Astrocyte of the spinal cord (primary cell): Measurements from ENCODE around the gene THY1.

Source experiments
- DNase-seq: peaks from one replicate; pipeline ENCODE4 v3.0.0; 2011; ENCODE audit warnings: low read depth, low spot score
- H3K4me3 ChIP-seq: 2 replicates; pipeline ENCODE4 v1.5.1; 2011; ENCODE audit warnings: low read depth, mild to moderate bottlenecking, low read length, moderate library complexity
- CTCF ChIP-seq: IDR thresholded peaks from 2 replicates; pipeline ENCODE4 v1.5.1; 2012; ENCODE audit warnings: low read depth, mild to moderate bottlenecking, low read length, inconsistent platforms
- in situ Hi-C: cut with HindIII; loops from 2 replicates; pipeline ENCODE4 v1.10.0; 2017; ENCODE audit warnings: low sequenced_read_pairs

Gene THY1

DNA sequence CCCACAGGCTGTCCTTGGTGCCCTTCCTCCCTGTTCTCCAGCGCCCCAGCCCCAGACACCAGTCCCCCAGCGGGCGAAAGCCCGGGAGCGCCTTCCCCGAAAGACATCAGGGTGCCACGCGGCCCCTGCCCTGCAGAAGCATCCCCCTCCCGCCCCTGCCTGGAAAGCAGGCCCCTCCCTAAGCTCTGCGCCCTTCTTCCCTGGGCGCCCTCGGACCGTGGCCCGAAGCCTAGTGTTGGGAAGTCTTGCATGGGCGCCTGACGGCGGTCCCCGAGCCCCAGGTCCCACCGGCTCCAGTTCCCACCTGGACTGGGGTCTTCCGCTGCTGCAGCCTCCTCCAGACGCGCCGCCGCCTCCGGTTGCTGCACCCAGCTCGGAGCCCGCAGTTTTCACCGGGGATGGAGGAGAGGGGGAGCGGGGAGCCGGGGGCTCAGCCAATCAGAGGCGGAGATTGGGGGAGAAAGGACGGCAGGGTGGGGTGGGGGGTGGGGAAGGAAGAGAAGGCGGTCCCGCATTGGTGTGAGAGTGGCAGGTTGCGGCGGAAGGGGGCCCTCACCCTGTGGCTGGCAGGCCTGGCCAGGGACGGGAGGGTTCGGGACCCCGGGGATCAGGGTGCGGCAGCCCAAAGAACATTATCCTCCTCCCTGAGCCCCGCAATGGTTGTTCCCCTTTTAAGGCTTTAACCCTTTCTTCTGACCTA lies at the start of gene THY1:
TSS of gene THY1 (minus strand) at position 364 of the 700 bp plus-strand sequence. CDS start 2,267 bp downstream, outside the sequence.
- no peak for TF ChIP-seq CTCF
- peak; percentile 39 for DNase-seq
- H3K4me3 ChIP-seq = peak within 1 kb of the TSS; percentile 67
- in situ Hi-C loops = no loop called here

DNA sequence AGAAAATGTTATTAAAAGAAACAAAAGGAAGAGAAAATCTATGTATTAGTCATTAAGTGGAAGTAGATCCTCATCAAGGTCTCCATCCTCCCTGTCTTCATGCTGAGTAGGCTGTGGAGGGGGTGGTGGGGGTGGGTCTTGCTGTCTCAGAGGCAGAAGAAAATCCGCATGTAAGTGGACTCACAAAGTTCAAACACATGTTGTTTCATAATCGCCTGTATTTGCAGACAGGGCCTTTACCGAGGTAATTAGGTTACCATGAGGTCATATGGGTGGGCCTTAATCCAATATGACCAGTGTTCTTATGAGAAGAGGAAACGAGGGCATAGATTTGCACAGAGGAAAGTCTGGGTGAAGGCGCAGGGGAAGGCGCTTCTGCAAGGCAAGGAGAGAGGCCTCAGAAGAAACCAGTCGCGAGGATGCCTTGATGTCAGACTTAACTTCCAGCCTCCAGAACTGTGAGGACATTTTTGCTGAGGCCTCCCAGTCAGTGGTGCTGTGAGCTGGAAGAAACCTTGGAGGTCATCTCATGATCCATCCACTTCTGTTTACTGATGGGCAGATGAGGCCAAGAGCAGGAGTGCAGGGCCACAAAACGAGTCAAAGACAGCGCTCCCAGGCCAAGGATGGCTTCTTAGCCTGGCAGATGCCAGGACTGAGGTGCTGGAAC lies 49.3 kb upstream of the THY1 start:
- peak; percentile 15 for DNase-seq
- no peak overlapping the region for H3K4me3 ChIP-seq
- in situ Hi-C loops = no loop called here
- TF ChIP-seq CTCF = no peak

DNA sequence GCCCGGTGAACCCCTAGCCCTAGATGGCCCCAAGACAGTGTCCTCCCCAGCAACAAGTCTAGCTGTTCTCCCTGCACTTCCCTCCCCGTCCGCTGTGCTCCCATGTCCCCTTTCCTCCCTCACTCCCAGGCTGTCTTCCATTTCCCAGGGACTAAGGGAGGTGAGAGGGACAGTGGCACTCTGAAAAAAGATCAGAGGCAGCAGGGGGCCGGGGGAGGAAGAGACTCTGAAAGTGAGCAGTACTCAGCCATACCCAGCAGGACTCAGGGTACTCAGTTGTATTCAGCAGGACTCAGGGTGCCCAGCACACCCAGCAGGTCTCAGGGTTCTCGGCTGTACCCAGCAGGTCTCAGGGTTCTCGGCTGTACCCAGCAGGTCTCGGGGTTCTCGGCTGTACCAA lies 48.4 kb upstream of the THY1 start:
- DNase-seq = no peak
- no peak overlapping the region for H3K4me3 ChIP-seq
- in situ Hi-C loops = no loop called here
- no peak for TF ChIP-seq CTCF

DNA sequence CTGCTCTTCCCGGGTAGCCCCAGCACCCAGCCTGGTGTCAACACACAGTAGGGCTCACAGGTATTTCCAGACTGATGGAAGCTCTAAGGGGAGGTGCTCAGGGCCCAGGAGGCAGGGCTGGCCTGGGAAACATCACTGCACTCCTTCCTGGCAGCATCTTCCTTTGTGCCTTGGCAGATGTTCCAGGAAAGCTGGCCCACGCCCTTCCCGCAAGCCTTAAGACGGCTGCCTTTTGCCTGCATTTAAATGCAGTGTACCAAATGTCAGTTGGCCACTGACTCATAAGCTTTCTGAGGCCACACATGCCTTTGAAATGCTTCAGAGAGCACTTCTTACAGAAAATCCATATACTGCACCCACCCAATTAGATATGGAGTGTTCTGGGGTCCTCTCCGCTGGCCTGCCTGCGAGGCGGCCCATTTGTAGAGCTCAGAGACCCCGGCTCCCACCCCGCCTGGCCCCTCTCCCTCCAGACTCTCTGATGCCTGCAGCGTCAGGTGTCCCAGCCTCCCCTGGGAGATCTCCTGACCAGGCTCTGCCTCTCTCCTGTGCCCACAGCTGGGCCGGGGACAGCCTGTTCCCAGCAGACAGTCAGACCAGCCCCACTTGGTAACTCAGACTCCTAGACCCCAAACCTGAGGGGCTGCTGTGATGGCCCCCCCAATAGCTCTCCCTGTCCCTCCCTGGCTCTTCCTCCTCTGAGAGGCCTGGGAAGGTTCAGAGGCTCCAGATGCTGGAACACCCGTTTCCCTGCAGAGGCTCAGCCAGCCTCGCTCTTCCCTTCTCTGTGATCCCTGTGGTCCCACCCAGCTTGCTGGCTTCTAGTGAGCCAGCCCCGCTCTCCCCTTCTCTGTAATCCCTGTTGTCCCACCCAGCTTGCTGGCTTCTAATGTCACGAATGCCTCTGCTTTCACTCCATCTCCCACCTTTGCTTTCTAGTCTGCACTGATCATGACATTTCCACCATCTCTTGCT lies 47.6 kb upstream of the THY1 start:
- in situ Hi-C loops = no loop called here
- peak; percentile 93 for DNase-seq
- H3K4me3 ChIP-seq = no peak overlapping the region
- no peak for TF ChIP-seq CTCF

GRCh38 chr11:119469506-119469905 lies 46.5 kb upstream of the THY1 start:
- H3K4me3 ChIP-seq = no peak overlapping the region
- in situ Hi-C loops = no loop called here
- TF ChIP-seq CTCF = no peak
- no peak for DNase-seq

GRCh38 chr11:119468511-119468910 lies 45.5 kb upstream of the THY1 start:
- in situ Hi-C loops = no loop called here
- DNase-seq = no peak
- H3K4me3 ChIP-seq = no peak overlapping the region
- TF ChIP-seq CTCF = no peak
